ENCODE results near the gene CLCA2.
A peak's percentile ranks its signal among the peaks of the same experiment; 100 is the strongest.

The CLCA2 gene, protein sequence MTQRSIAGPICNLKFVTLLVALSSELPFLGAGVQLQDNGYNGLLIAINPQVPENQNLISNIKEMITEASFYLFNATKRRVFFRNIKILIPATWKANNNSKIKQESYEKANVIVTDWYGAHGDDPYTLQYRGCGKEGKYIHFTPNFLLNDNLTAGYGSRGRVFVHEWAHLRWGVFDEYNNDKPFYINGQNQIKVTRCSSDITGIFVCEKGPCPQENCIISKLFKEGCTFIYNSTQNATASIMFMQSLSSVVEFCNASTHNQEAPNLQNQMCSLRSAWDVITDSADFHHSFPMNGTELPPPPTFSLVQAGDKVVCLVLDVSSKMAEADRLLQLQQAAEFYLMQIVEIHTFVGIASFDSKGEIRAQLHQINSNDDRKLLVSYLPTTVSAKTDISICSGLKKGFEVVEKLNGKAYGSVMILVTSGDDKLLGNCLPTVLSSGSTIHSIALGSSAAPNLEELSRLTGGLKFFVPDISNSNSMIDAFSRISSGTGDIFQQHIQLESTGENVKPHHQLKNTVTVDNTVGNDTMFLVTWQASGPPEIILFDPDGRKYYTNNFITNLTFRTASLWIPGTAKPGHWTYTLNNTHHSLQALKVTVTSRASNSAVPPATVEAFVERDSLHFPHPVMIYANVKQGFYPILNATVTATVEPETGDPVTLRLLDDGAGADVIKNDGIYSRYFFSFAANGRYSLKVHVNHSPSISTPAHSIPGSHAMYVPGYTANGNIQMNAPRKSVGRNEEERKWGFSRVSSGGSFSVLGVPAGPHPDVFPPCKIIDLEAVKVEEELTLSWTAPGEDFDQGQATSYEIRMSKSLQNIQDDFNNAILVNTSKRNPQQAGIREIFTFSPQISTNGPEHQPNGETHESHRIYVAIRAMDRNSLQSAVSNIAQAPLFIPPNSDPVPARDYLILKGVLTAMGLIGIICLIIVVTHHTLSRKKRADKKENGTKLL

DNA sequence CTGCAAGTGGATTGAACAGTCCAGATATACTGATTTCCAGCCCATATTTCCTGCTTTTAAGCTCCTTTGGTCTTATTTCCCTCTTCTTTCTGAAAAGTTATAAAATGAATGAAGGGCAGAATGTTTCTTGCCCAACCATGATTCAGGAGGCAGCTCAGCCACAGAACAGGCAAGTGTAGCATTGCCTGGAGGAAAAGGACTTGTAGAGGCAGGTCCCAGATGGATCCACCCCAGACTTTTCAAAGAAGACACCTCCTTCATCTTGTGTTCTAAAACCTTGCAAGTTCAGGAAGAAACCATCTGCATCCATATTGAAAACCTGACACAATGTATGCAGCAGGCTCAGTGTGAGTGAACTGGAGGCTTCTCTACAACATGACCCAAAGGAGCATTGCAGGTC lies at the start of gene CLCA2:
TSS of gene CLCA2 (plus strand) at position 299 of the 400 bp plus-strand sequence. CDS start at position 376, 77 bp downstream.
- DNase-seq = no peak

DNA sequence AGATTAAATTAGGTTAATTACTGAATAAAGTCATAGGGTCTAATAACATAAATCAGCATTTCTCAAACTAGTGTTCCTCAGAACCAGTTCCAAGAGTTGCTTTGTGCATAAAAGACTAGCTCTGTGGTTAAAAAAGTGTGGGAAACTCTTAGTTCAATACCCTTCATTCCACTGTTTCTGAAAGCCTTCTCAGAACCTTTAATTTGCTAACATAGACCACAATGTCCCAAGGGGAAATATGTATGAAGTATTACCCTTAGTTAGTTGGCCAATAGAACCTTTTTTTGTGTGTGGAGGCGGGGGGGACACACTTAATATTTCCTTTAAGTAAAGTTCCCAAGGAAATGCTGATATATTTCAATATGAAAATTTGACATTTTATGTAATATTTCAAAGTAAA lies 48.3 kb upstream of the CLCA2 start:
- no peak for DNase-seq

DNA sequence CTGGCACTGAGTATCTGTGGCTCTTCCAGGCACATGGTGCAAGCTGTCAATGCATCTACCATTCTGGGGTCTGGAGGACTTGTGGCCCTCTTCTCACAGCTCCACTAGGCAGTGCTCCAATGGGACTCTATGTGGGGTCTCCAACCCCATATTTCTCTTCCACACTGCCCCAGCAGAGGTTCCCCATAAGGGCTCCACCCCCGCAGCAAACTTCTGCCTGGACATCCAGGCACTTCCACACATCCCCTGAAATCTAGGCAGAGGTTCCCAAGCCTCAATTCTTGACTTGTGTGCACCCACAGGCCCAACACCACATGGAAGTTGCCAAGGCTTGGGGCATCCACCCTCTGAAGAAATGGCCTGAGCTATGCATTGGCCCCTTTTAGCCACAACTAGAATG lies 46.6 kb upstream of the CLCA2 start:
- DNase-seq = no peak

DNA sequence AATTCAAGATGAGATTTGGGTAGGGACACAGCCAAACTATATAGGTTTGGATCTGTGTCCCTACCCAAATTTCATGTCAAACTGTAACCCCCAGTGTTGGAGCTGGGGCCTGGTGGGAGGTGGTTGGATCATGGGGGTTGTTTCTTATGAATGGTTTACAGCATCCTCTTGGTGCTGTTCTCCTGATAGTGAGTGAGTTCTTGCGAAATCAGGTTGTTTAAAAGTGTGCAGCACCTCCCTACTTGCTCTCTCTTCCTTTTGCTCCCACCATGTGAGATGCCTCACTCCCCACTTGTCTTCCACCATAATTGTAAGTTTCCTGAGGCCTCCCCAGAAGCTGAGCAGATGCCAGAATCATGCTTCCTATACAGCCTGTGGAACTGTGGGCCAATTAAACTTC lies 45.2 kb upstream of the CLCA2 start:
- DNase-seq = no peak

DNA sequence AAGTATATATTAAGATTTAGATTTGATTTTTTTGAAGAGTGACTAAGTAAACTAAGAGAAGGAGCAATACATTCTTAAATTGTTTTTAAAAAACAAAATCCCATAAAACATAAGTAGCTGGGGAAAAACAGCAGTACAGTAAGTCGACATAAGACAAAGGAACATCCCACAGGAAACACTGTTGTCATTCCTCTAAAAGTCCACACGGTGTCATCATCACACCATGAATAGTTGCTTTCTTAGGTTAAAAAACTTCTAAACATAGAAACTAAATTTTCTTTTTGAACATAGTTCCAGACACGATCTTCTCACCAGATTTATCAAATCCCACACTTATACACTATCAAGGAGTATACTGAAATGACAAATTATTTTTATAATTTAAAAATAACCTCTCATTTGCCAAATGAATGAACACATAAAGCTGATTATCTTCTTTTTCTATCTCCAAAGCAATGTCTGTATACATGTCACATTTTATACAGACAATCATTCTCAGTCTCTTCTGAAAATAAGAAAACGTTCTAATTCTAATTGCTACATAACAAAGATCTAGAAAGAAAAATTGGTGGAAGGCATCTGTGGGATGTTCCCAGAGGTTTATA lies 43.6 kb upstream of the CLCA2 start:
- DNase-seq = peak; percentile 8

DNA sequence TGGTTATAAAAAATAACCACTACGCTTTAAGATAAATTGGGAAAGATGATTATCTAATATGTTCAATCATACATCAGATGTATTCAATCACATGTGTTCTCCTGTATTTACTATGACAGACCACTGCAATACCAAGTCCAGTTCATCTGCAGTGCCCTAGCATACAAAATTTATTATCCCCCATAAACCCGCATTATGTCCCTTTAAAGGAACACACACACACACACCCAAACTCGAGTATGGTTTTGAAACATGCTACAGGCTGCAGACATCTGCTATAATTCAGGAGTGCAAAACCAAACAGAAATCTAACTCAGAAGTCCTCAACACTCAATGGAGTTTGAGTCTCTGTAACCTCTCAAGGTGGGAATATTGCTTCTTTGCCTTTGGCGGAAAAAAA lies 42.7 kb upstream of the CLCA2 start:
- DNase-seq = no peak

DNA sequence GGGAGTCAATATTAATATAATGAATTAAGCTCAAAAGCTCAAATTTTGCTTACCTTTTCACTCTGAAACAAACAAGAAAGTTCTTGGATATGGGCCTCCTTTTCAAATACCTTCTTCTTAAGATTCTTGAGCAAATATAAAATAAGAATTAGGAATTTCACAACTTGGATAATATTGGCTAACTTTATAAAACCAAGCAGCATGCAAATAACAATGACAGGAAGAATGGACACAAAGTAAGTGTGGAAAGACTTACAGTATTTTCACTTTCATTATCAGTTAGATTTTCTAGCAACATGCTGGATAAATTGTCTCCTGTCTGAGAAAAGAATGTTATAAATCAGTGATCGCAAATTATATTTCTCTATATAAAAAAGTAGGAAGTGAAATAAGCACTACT lies 41.1 kb upstream of the CLCA2 start:
- no peak for DNase-seq

DNA sequence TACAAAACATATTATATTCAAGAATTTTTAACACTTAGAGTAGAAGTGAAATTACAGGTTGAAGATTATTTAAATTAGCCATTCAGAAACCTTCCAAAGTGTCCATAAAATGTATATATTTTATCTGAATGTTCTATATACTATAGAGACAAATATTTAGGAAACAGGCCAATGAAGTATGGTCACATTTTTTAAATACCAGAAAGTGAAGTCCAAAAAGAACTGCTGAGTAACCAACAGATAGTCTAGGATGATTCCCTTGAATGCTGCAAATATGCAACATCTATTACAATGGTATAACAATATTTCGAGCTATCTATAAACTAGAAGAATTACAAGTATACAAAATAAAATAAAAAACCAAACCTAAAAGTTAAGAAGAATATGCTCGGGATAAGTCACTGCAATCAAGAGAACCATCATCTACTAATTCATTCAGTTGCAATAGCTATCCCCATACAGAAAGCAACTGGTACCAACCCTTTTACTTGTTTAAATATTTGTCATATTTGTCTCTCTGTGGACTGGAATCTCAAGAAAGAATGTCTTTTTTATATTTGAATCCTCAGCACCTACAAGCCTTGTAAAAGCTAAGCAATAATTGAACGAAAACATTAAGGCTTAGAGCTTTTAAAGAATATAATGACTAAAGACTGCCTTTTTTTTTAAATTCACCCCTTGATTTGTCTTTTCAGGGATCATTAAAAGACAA lies 35.9 kb upstream of the CLCA2 start:
- no peak for DNase-seq

DNA sequence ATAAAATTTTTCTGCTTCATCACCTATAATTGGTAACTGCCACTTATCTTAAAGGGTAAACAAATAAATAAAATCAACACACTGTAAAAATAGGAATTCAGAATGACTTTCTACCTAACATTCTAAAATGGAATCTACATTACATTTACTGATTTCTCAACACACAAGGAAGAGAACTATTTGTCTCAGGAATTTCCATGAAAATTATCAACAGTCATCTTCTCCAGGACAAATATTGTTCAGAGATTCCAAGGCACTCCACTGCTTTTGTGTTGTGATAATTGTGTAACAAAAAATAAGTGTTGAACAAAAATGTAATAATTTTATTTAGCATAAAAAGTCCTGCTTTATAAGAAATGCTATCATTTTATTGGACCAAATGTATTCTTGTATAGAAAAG lies 35.2 kb upstream of the CLCA2 start:
- no peak for DNase-seq

DNA sequence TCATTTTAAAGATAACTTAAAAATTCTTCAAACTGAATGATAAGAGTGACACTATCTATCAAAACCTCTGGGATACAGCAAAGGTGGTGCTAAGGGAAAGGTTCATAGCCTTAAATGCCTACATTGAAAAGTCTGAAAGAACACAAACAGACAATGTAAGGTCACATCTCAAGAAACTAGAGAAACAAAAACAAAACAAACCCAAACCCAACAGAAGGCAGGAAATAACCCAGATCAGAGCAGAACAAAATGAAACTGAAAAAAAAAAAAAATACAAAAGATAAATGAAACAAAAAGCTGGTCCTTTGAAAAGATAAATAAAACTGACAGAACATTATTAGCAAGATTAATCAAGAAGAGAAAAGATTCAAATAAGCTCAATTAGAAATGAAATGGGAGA lies 34.7 kb upstream of the CLCA2 start:
- DNase-seq = no peak

DNA sequence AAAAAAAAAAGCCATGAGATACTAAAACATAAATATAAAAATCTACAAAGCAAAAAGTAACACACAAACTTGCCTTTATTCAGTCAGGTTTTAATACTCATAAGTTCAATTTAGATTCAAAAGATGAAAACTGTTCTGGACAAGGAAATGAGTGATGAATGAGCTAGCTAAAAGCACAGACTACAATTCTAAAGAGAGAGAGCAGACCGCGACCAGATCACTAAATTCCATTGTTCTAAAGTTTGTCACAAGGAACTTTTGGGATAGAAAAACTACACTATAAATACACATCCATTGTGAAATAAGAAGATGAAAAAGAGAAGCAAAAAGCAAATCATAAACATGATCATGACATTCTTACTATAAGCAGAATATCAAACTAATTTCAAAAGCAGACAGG lies 29.6 kb upstream of the CLCA2 start:
- no peak for DNase-seq

DNA sequence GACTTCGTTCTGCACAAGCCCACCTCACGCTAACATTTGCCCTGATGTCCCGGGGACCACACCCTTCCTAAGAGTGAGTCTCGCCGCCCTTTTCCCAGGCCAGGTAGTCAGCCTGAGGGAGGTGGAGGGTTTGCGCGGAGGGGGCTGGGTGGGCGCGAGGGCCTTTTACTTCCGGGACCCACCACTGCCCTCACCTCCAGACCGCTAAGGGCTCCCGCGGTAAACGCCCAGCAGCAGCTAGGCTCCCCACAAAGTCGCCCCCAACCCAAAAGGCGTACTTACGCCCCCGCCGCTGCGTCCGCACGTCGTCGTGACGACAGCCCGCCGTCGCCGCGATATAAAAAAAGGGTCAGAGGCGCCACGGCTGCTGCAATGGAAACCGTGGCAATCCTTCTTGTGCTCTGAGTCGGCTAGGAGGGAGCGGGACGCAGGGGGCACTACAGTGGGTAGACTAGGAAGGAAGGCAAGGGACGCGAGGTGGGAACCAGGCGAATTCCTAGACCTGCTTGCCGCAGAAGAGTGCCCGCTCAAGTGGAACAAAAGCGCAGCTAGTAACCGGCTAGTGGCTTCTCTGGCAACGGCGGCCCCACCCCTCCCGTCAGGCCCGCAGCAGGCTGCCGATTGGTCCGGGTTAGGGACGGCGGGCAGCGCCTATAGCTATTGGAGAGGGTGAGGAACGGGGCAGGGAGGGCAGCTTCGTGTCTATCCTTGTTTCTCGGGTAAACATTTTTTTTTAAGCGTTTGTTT lies 28.0 kb upstream of the CLCA2 start, which contains the start of gene ODF2L:
TSS of gene ODF2L (minus strand) at position 573 of the 747 bp plus-strand sequence. CDS start 9,296 bp downstream, outside the sequence.
- peak; percentile 55 for DNase-seq

DNA sequence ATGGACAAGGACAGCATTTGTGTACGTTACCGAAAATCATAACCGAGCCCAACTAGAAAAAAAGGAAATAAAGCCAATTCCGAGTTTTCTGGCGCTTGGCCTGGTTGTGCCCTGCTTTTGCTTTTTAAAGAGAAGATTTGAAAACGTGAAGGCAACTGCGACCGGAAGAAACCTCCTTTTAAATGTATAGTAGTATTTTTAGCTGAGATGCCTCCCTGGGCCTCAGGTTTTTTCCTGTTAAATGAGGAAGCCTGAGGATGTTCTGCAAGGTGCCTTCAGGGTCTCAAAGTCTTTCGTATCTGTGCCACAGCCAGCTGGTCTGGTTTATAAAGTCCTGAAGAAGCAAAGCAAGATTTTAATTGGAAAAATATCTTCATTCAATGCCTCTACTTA lies 27.5 kb upstream of the CLCA2 start:
- no peak for DNase-seq

DNA sequence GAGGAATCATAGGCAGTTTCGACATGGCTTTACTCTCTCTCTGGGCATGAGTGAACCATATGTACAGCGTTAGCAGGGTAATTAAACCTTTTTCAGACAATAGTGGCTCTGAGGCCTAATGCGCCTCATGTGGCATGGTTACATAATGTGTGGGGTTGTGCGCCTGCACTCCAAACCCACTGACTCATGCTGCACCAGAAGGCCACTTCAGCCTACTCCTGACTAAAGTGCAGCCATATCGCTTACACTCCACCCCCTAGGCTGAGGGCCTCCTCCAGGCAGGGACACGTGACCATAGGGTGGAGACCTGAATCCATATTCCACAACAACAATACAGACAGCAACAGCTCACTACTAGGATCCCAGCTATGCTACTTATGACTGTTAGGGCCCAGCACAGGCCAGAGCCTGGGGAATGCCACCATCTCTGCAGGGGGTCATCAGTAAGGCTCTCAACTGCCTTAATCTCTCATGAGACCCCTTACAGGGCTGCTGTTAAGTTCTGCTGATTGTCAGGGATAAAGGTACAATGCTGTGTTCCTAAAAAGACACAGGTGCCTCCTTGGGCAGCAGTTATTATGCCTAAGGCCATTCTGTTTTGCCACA lies 14.5 kb upstream of the CLCA2 start:
- DNase-seq = no peak

DNA sequence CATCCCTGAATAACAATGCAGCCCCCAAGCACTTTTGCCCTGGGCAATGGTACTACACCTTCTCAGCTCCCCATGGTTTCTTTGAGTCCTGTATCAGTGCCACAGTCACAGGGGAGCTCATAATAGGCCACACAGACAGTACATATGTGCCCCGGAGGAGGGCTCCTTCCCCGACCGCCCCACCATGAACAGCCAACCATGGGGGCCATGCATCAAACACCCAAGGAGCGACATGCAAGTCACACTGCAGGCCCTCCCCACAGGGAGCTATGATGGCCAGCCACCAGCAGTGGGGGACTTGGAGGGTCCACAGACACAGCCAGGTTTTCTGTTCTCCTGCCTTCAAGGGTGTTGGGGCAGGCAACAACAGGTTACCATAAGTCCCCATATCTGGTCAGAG lies 13.1 kb upstream of the CLCA2 start:
- no peak for DNase-seq

DNA sequence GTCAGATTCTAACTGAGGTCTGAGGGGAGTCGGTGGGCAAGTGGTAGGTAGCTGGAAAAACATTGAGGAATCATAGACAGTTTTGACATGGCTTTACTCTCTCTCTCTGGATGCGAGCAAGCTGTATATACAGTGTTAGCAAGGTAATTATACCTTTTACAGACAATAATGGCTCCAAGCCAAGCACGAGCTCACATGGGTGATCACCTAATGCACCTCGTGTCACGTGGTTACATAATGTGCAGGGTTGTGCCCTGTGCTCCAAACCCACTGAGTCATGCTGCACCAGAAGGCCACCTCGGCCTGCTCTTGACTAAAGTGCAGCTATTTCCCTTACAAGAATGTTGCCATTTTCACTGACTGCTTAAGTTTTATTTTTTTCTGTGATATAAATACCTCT lies 7.6 kb upstream of the CLCA2 start:
- DNase-seq = no peak

DNA sequence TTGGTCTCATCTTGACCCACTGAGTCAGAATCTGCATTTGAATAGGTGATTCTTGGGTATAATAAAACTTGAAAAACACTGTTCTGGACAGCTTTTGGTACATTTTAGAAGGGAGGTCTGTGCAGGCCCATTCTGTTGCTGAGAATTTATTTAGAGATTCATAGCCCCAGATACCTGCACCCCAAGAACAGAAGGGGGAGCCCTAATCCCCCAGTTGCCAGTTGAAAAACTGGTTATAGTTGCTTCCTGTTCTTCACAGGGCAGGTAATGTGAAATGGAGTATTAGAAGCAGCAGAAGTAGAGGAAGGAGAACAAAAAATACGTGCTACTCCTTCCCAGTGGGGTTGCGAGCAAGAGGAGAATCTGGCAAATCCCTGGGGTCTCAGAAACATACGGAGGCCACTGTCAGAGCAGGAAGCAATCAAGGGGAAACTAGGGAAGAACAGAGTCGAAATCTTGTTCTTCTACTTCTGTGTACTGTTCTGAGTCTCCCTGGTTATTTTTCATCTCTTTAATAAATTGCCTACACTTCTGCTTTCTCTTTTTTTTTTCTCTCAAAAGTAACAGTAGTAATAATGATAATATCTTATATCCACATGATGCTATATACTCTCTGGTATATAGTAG lies 4.6 kb upstream of the CLCA2 start:
- DNase-seq = no peak

DNA sequence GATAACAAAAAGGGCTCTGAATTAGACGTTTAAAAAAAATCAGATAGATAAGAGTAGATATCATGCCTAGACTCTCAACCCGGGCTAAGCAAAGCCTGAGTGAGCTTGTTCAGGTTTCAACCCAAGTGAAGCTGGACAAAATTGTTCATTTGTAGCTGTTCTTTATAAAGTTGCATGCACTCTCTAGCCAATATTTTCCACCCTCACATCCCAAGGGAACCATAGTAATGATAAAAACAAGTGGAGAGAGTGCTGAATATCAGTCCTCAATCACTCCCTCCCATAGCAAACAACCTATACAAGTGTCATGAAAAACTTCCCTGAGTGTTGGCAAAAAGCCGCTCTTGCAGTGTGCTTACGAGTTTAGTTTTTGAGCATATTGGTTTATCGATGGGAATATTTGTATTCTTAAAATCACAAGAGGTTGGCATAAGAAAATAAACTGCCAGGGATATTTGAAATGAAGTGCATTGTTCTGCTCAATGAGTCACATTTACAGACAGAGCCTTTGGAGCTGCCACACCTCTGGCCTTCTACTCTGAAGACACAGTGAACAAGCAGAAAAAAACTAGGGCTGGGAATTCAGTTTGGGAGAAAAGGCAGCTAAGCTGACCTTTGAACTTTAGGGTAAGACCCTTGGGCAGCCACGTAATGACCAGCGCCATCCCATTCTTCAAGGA lies 2.2 kb upstream of the CLCA2 start:
- DNase-seq = no peak

DNA sequence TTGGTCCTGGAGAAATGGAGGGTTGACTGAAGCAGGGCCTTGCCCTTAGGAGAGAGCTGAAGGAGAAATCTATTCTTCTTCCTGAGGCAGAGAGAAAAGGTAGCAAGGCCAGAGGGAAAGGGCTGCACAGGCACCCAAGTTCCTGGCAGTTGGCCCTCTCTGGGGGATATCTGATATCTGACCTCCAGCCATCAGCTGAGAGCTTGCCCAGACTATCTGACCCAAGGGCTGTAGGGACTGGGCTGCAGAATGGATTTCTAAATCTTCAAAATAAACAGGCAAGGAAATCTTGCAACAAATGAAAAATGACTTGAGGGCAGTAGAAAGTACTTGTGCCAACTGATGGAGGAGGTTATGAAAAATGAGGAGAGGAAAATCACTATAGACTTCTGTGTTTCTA lies 498 bp upstream of the CLCA2 start:
- DNase-seq = no peak

DNA sequence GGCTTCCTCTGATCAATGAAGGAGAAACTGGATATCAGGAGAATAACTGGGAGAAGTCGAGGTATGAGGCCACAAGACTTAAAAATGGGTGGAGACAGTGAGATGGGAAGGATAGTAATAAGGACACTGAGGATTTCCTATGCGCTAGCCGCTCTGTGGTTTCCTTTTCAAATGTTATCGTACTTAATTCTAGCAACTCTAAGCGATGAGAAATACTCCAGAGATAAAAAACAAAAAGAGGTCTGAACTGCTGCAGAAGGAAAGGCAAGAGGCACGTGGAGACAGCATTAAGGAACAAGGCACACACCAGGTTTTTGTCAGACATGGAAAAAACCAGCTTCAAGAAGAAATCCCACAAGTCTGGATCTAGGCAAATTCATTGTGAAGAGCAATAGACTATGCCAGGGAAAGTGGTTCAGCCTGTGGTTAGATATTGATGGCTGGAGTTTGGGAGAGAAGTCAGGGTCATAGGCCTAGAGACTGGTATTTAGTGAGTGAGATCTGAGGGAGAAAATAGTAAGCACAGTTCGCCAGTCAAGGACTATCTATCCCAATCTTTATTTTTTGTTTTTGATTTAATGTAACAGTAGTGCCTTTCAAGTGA lies 5.3 kb downstream of the CLCA2 start:
- no peak for DNase-seq

Measured in SIG-M5 (cell line).